Left lung (tissue), 10 donors: ENCODE results near the gene BICC1. TPM values are rescaled to one million over a fixed set of nuclear protein-coding genes. Genes with fewer than 3 reads are reported as not detected.

Experiments
- ATAC-seq: fragments of 200-7000 bp; cut with Tn5 transposase; one replicate; pipeline ENCODE4 v1.9.1; 2020; ENCODE audit warnings: moderate library complexity
- DNase-seq, 4 donors: peaks; one replicate each; pipeline ENCODE4 v3.0.0-alpha.2; 2013 to 2020
- H3K27ac ChIP-seq, 2 donors: fragments of 200-600 bp; sonication (generic) in 1 of 2; one replicate each; pipeline versions ENCODE4 v1.5.0 to v1.8.0; 2020 to 2021
- H3K27me3 ChIP-seq, 2 donors: fragments of 200-600 bp; sonication (generic) in 1 of 2; one replicate each; pipeline versions ENCODE4 v1.5.0 to v1.8.0; 2020 to 2021
- H3K36me3 ChIP-seq, 2 donors: fragments of 200-600 bp; sonication (generic) in 1 of 2; one replicate each; pipeline versions ENCODE4 v1.5.0 to v1.8.0; 2020 to 2021
- H3K4me1 ChIP-seq, 2 donors: fragments of 200-600 bp; one replicate each; pipeline ENCODE4 v1.8.0; 2021
- H3K4me3 ChIP-seq, 2 donors: fragments of 200-600 bp; sonication (generic) in 1 of 2; one replicate each; pipeline versions ENCODE4 v1.5.0 to v1.8.0; 2020 to 2021; ENCODE audit warnings: mild to moderate bottlenecking in 1 of 2
- H3K9me3 ChIP-seq, 2 donors: fragments of 200-600 bp; sonication (generic) in 1 of 2; one replicate each; pipeline versions ENCODE4 v1.5.0 to v1.8.0; 2020 to 2021
- CTCF ChIP-seq, 2 donors: fragments of 200-600 bp; sonication (generic) in 1 of 2; IDR thresholded peaks; one replicate each; pipeline versions ENCODE4 v1.5.0 to v1.8.0; 2021; ENCODE audit warnings: antibody characterized with exemption in 2 of 2
- intact Hi-C, 2 donors: fragments of 100-400 bp; cut with DNase I; formaldehyde crosslinking; loops; one replicate each; pipeline versions ENCODE4 v1.11.2 to v1.14.2; 2022
- polyA plus RNA-seq, 6 donors: library from polyadenylated mRNA; unstranded; fragments of 120-200 nt; gene quantifications; one replicate each; pipeline ENCODE4 v1.2.1, GENCODE V29; 2013; ENCODE audit not compliant: insufficient read length in 6 of 6
- total RNA-seq, 2 donors: library from RNA; stranded (reverse); fragmentation: NEBNext Ultra II Directional; extraction: Animal tissue kit (Norgen Biotek cat#: 25700); gene quantifications; one replicate each; pipeline ENCODE4 v1.2.1, GENCODE V29; 2021
- donor health status: DM: no; HTN: yes; CAD: no.
- donor health status: DM: no; HTN: no; CAD: no.

Gene BICC1
- total and polyA plus RNA-seq, 8 donors, result 10.9 to 47.4 (median 37.1) TPM

- TF ChIP-seq CTCF (IDR thresholded peaks at IDR 0.05), result no peak
- peak; percentile 64 for ATAC-seq
- no peak for DNase-seq
- no peak overlapping the region for H3K4me3 ChIP-seq
- intact Hi-C loops, result no loop called here
- peaks cover 6 to 18% of the 10 kb centered on the region in 2 donors for H3K4me1 ChIP-seq
- H3K9me3 ChIP-seq, result no peaks in the 10 kb centered on the region
- no peaks in the 10 kb centered on the region for H3K36me3 ChIP-seq
- H3K27me3 ChIP-seq, result no peaks in the 10 kb centered on the region
- H3K27ac ChIP-seq, result no peak overlapping the region
Observed at GRCh38 chr10:58586282-58587245, 73.9 kb downstream of the BICC1 start.

GRCh38 chr10:58587676-58588075 lies 75.0 kb downstream of the BICC1 start:
- Histone ChIP-seq H3K27ac (no peak overlapping the region), H3K9me3 (no peaks in the 10 kb centered on the region), H3K4me3 (no peak overlapping the region), H3K4me1 (peaks cover 6 to 18% of the 10 kb centered on the region in 2 donors), H3K36me3 (no peaks in the 10 kb centered on the region), H3K27me3 (no peaks in the 10 kb centered on the region)
- TF ChIP-seq CTCF (IDR thresholded peaks at IDR 0.05), result no peak
- ATAC-seq (no peak), DNase-seq (no peak)
- intact Hi-C loops, result no loop called here

GRCh38 chr10:58588673-58589265 lies 76.1 kb downstream of the BICC1 start:
- no peaks in the 10 kb centered on the region for H3K36me3 ChIP-seq
- peaks cover 6 to 18% of the 10 kb centered on the region in 2 donors for H3K4me1 ChIP-seq
- H3K27me3 ChIP-seq, result no peaks in the 10 kb centered on the region
- H3K27ac ChIP-seq, result no peak overlapping the region
- ATAC-seq (peak; percentile 9), DNase-seq (no peak)
- TF ChIP-seq CTCF (IDR thresholded peaks at IDR 0.05), result no peak
- H3K4me3 ChIP-seq, result no peak overlapping the region
- intact Hi-C loops, result no loop called here
- H3K9me3 ChIP-seq, result no peaks in the 10 kb centered on the region

GRCh38 chr10:58590152-58590840 lies 77.6 kb downstream of the BICC1 start:
- H3K27me3 ChIP-seq, result no peaks in the 10 kb centered on the region
- peak; percentile 87 for ATAC-seq
- H3K4me3 ChIP-seq, result no peak overlapping the region
- TF ChIP-seq CTCF (IDR thresholded peaks at IDR 0.05), result no peak
- peaks cover 6 to 16% of the 10 kb centered on the region in 2 donors for H3K4me1 ChIP-seq
- H3K9me3 ChIP-seq, result no peaks in the 10 kb centered on the region
- intact Hi-C loops, result no loop called here
- H3K36me3 ChIP-seq, result no peaks in the 10 kb centered on the region
- peak in 3 of 4 donors; percentile 47 to 87 (median 76) for DNase-seq
- H3K27ac ChIP-seq, result no peak overlapping the region

GRCh38 chr10:58590924-58591323 lies 78.3 kb downstream of the BICC1 start:
- no peaks in the 10 kb centered on the region for H3K9me3 ChIP-seq
- no peak for ATAC-seq
- no peaks in the 10 kb centered on the region for H3K36me3 ChIP-seq
- no peaks in the 10 kb centered on the region for H3K27me3 ChIP-seq
- intact Hi-C loops, result no loop called here
- no peak overlapping the region for H3K4me3 ChIP-seq
- DNase-seq, result no peak
- H3K27ac ChIP-seq, result peak overlapping the region in 1 of 2 donors; percentile 23
- TF ChIP-seq CTCF (IDR thresholded peaks at IDR 0.05), result no peak
- peaks cover 6 to 10% of the 10 kb centered on the region in 2 donors for H3K4me1 ChIP-seq
